ENCODE measurements around the gene CARM1.
"Not testable (repeated sequence)": the region's sequence is repeated elsewhere in the genome, so short reads cannot be mapped to it uniquely, and the experiment has no call there.

Gene CARM1

DNA sequence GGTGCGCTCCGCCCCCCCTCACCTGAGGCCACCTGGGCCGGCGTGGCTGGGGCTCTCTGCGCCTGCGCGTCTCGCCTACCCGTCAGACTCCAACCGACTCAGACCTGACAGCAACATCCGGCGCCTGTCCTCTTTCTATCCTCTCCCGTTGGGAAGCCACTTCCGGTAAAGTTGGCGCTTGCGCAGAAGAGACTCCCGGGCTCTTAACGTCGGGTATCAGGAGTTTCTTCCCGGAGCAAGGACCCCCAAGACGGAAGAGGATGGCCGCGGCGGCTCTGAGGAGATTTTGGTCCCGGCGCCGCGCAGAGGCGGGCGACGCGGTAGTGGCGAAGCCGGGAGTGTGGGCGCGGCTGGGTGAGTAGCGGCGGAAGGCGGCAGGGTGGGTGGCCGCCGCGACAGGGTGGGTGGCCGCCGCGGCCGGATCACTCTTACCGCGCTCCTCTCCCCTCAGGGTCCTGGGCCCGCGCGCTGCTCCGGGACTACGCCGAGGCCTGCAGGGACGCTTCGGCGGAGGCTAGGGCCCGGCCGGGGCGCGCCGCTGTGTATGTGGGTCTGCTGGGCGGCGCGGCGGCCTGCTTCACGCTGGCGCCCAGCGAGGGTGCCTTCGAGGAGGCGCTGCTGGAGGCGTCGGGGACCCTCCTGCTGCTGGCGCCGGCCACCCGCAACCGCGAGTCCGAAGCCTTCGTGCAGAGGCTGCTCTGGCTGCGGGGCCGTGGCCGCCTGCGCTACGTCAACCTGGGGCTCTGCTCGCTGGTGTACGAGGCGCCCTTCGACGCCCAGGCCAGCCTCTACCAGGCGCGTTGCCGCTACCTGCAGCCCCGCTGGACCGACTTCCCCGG lies 57.4 kb downstream of the CARM1 start, which contains the start of the genes TIMM29 and YIPF2:
TIMM29 (plus strand) TSS at position 249 of the 839 bp plus-strand sequence; CDS start at position 261, 12 bp downstream.
YIPF2 (minus strand) TSS at position 77 of the 839 bp plus-strand sequence. CDS start 229 bp downstream, outside the sequence.
- DNase-seq (ENCODE audit: low read depth in 3 of 3) = peak; percentile 81 to 92 (median 86)

GRCh38 chr19:10929402-10929794 lies 58.0 kb downstream of the CARM1 start:
- no peak for DNase-seq (ENCODE audit: low read depth in 3 of 3)

GRCh38 chr19:10935371-10936059 lies 64.2 kb downstream of the CARM1 start:
- DNase-seq (ENCODE audit: low read depth in 3 of 3) = no peak

DNA sequence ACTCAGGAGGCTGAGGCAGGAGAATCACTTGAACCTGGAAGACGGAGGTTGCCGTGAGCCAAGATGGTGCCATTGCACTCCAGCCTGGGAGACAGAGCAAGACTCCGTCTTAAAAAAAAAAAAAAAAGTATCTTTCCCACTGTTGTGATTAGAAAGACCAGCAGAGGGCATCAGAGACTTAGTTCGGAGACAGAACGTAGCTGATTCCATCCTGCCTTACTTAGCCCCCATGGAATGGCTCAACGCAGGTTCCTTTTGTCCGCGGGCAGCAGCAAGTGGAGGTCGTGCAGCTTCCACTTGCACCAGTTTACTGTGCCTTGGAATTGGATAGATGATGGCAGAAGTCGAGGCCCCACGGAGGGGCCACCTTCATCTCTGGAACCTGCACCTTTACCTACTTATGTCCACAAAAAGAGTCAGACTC lies 65.3 kb downstream of the CARM1 start:
- no peak for DNase-seq (ENCODE audit: low read depth in 3 of 3)

DNA sequence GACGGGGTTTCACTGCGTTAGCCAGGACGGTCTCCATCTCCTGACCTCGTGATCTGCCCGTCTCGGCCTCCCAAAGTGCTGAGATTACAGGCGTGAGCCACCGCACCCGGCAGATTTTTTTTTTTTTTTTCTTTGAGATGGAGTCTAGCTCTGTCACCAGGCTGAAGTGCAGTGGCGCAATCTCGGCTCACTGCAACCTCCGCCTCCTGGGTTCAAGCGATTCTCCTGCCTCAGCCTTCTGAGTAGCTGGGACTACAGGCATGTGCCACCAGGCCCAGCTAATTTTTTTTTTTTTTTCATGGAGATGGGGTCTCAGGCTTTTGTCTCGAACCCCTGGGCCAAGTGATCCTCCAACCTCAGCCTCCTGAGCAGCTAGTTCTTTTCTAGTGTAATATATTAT lies 70.3 kb downstream of the CARM1 start:
- not testable (repeated sequence) for DNase-seq (ENCODE audit: low read depth in 3 of 3)

- not testable (repeated sequence) for DNase-seq (ENCODE audit: low read depth in 3 of 3)
Observed at GRCh38 chr19:10943412-10943811, 72.1 kb downstream of the CARM1 start.

DNA sequence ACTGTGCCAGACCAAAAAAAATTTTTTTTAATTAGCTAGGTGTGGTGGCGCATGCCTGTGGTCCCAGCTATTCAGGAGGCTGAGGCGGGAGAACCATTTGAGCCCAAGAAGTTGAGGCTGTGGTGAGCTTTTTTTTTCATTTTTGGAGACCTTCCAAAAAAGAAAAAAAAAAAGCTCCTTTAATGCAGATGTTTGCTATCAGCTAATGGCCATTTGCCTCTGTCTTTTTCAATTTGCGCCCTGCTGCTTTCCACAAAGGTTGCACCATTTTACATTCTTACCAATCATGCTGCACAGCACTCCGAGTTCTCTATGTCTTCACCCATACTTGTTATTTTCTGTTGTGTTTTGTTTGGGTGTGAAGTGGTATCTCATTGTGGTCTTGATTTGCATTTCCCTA lies 73.9 kb downstream of the CARM1 start:
- DNase-seq (ENCODE audit: low read depth in 3 of 3) = no peak

GRCh38 chr19:10946958-10947657 lies 75.8 kb downstream of the CARM1 start:
- DNase-seq (ENCODE audit: low read depth in 3 of 3) = no peak

GRCh38 chr19:10952809-10953208 lies 81.5 kb downstream of the CARM1 start:
- no peak for DNase-seq (ENCODE audit: low read depth in 3 of 3)

- DNase-seq (ENCODE audit: low read depth in 3 of 3) = not testable (repeated sequence)
Observed at GRCh38 chr19:10959277-10959968, 88.1 kb downstream of the CARM1 start.

GRCh38 chr19:10960314-10961072 lies 89.1 kb downstream of the CARM1 start, which contains the start of gene SMARCA4:
Gene SMARCA4, plus strand, starts transcription at chr19:10961030. Its CDS starts 23,122 bp downstream, at chr19:10984152.
- DNase-seq (ENCODE audit: low read depth in 3 of 3) = peak; percentile 96 to 98 (median 96)

DNA sequence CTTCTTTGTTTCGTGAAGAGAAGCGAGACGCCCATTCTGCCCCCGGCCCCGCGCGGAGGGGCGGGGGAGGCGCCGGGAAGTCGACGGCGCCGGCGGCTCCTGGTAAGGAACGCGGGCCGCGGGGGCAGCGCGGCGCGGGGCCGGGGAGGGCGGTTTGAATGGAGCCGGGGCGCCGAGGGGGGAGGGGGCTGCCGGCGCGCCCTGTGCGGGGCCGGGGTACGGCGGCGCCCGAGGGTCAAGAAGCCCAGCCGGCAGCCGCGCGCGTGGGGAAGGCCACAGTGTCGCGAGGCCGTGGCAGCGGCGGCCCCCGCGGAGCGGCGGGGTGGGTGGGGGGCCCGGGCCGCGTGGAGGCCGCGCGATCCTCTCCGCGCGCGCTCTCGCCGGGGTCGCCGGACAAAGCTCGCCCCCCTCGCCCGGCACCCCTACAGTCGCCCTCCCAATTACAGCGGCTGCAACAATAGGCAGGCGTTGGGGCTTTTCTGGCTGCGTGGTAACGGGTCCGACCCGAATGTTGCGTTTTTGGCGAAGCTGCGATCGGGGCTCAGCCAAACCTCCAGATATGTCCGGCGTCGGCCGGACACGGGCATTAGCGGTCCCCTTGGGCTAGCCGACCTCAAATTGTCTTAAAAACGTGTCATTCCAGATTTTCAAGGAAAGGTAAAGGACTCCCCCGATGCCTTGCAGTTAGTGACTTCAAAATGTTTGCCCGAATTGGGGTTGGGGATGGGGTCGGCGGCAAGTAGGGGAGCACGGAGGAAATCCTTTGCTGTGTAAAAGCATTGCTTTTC lies 89.9 kb downstream of the CARM1 start:
- no peak for DNase-seq (ENCODE audit: low read depth in 3 of 3)

DNA sequence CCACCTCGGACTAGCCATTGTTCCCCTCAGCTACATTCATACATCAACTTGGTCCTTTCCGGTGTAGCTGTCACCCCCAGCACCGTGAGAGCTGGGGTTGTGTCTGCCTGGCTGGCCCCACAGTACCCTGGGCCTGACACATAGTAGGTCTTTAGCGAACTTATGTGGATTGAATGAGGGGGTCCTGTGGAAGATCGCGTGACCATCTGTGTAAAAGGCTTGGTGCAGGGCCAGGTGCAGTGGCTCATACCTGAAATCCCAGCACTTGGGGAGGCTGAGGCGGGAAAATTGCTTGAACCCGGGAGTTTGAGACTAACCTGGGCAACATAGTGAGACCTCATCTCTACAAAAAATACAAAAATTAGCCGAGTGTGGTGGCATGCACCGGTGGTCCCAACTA lies 91.5 kb downstream of the CARM1 start:
- DNase-seq (ENCODE audit: low read depth in 3 of 3) = no peak

DNA sequence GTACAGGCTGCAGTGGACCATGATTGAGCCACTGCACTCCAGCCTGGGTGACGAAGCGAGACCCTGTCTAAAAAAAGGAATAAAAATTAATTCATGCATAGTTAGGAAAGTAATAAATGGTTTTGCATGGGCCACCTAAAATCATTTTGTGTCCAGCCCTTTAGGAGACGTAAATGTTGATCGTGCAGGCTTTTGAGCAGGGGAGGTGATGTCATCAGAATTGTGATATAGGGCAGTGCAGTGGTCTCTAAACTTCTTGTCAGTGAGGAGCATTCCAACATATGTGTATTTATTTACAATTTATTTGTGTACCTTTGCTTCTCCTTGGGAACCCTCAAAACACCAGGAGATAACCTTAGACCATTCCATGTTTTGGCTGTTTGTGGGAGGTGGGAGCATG lies 92.5 kb downstream of the CARM1 start:
- DNase-seq (ENCODE audit: low read depth in 3 of 3) = no peak

DNA sequence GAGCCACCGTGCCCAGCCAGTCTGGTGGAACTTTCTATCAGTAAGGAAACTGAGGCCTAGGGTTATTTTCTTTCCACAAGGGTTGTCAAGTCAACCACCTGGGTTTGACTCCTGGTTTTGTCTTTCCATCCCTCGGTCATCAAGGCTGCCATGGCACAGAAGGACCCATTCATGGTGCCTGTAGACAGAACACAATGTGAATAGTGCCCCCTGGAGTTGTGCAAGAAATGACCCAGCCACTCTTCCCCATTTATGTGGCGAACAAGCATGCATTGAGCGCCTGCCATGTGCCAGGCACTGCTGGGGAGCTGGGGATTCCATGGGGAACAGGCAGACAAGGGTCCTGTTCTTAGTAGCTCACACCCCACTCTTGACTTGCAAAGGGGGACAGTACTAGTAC lies 93.5 kb downstream of the CARM1 start:
- no peak for DNase-seq (ENCODE audit: low read depth in 3 of 3)

- no peak for DNase-seq (ENCODE audit: low read depth in 3 of 3)
Observed at GRCh38 chr19:10965398-10965797, 94.0 kb downstream of the CARM1 start.

GRCh38 chr19:10966809-10967208 lies 95.5 kb downstream of the CARM1 start:
- no peak for DNase-seq (ENCODE audit: low read depth in 3 of 3)

DNA sequence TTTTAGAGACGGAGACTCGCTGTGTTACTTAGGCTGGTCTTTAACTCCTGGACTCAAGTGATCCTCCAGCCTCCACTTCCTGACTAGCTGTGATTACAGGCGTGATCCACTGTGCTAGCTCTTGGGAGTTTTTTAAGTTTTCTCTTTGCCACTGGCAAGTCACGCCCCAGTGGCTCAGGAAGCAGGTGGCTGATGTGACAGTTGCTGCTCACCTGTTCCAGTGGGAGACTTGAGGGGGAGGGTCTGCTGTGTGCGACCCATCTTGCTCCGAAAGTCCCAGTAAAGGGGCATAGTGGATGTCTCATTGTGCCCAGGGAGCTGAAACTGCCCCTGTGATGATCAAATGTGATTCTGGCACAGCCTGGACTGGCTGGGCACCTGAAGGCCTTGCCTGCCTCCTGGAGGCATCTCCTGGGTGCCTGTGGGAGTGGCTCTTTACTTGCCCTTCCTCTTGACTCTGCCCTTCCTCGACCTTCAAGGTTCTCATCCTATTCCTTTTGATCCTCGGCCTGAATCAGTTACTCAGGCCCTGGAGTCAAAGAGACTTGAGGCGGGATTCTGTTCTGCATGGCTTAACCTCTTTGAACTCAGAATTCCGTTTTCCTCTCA lies 97.3 kb downstream of the CARM1 start:
- no peak for DNase-seq (ENCODE audit: low read depth in 3 of 3)

DNA sequence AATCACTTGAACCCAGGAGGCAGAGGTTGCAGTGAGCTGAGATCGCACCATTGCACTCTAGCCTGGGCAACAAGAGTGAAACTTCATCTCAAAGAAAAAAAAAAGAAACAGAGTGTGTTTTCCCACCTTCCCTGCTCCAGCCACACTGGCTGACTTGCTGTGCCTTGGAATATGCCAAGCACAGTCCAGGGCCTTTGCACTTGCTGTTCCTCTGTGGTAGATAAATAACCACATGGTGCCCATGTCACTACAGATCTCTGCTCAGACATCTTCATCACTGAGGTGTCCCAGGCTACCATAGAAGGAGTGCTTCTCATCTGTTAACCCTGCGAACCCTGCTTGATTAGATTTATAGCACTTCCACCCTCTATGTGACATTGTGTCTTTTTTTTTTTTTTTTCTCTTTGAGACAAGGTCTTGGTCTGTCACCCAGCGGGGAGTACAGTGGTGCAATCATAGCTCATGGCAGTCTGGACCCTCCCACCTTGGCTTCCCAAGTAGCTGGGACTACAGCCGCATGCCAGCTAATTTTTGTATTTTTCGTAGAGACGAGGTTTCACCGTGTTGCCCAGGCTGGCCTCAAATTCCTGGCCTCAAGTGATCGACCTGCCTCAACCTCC lies 99.9 kb downstream of the CARM1 start:
- no peak for DNase-seq (ENCODE audit: low read depth in 3 of 3)
